Measurements from ENCODE around the gene GPD1.

GPD1 gene

GRCh38 chr12:50103767-50104321 is at the start of gene GPD1:
Gene GPD1 (plus strand): TSS chr12:50104008. CDS start chr12:50104051, 43 bp downstream.
- peak; percentile 74 for DNase-seq

GRCh38 chr12:50055831-50056638 is 47.8 kb upstream of the GPD1 start:
- peak; percentile 83 for DNase-seq

GRCh38 chr12:50056639-50056976 is 47.2 kb upstream of the GPD1 start:
- no peak for DNase-seq

- DNase-seq, result peak; percentile 78
Observed at GRCh38 chr12:50057000-50057841, 46.6 kb upstream of the GPD1 start, which contains the start of gene ASIC1. Gene ASIC1 (plus strand): TSS chr12:50057596. CDS start chr12:50058767, 1,171 bp downstream.

GRCh38 chr12:50057896-50058670 is 45.7 kb upstream of the GPD1 start:
- DNase-seq, result no peak

- no peak for DNase-seq
Observed at GRCh38 chr12:50058743-50059312, 45.0 kb upstream of the GPD1 start.

GRCh38 chr12:50059440-50060119 is 44.2 kb upstream of the GPD1 start:
- peak; percentile 71 for DNase-seq

GRCh38 chr12:50060120-50060468 is 43.7 kb upstream of the GPD1 start:
- no peak for DNase-seq

- no peak for DNase-seq
Observed at GRCh38 chr12:50061171-50061570, 42.6 kb upstream of the GPD1 start.

- DNase-seq, result no peak
Observed at GRCh38 chr12:50061946-50062686, 41.7 kb upstream of the GPD1 start.

GRCh38 chr12:50062728-50063460 is 40.9 kb upstream of the GPD1 start:
- DNase-seq, result no peak

GRCh38 chr12:50065726-50066310 is 38.0 kb upstream of the GPD1 start:
- DNase-seq, result no peak

GRCh38 chr12:50066402-50066801 is 37.4 kb upstream of the GPD1 start:
- no peak for DNase-seq

GRCh38 chr12:50069069-50069468 is 34.7 kb upstream of the GPD1 start:
- no peak for DNase-seq

- no peak for DNase-seq
Observed at GRCh38 chr12:50069539-50069938, 34.3 kb upstream of the GPD1 start.

- DNase-seq, result peak; percentile 87
Observed at GRCh38 chr12:50070314-50071060, 33.3 kb upstream of the GPD1 start.

GRCh38 chr12:50072198-50072907 is 31.5 kb upstream of the GPD1 start:
- DNase-seq, result no peak

GRCh38 chr12:50073206-50073605 is 30.6 kb upstream of the GPD1 start:
- no peak for DNase-seq

- no peak for DNase-seq
Observed at GRCh38 chr12:50073712-50074111, 30.1 kb upstream of the GPD1 start.

All from activated effector memory CD4-positive, alpha-beta T cell treated with anti-CD3 and anti-CD28 coated beads, Interleukin-2, amount 50 U/mL, for 16 hours (primary cell).